SJCRH30 (cell line): ENCODE data around the gene RAPH1. TPM values are rescaled to one million over a fixed set of nuclear protein-coding genes. Genes with fewer than 3 reads are reported as not detected.

Source experiments
- DNase-seq, 2 experiments: peaks; one replicate each; pipeline ENCODE4 v3.0.0-alpha.2; 2015 to 2020
- H3K27ac ChIP-seq: fragments of 250-450 bp; sonication (Bioruptor Pico); 2 replicates; pipeline ENCODE4 v1.5.1; 2020; ENCODE audit warnings: mild to moderate bottlenecking, moderate library complexity
- H3K27me3 ChIP-seq: fragments of 250-450 bp; sonication (Bioruptor Pico); 2 replicates; pipeline ENCODE4 v1.5.1; 2020; ENCODE audit warnings: mild to moderate bottlenecking, moderate library complexity
- H3K36me3 ChIP-seq: fragments of 250-450 bp; sonication (Bioruptor Pico); 2 replicates; pipeline ENCODE4 v1.5.1; 2020; ENCODE audit warnings: mild to moderate bottlenecking, moderate library complexity
- H3K4me1 ChIP-seq: fragments of 250-450 bp; sonication (Bioruptor Pico); 2 replicates; pipeline ENCODE4 v1.5.1; 2020; ENCODE audit warnings: mild to moderate bottlenecking, moderate library complexity
- H3K4me3 ChIP-seq: fragments of 250-450 bp; sonication (Bioruptor Pico); 2 replicates; pipeline ENCODE4 v1.5.1; 2020; ENCODE audit warnings: mild to moderate bottlenecking, moderate library complexity
- H3K9me3 ChIP-seq: fragments of 250-450 bp; sonication (Bioruptor Pico); replicated peaks from 2 replicates; pipeline ENCODE4 v1.5.1; 2020; ENCODE audit warnings: mild to moderate bottlenecking, moderate library complexity
- total RNA-seq: library from RNA; depleted of rRNA; stranded (reverse); fragments of >200 nt; shearing (Covaris generic); gene quantifications from 2 replicates; pipeline ENCODE4 v1.2.3, GENCODE V29; 2014; rRNA removed

Gene RAPH1
- total RNA-seq, 1 experiment from 2014 or later, result 25.7 TPM

DNA sequence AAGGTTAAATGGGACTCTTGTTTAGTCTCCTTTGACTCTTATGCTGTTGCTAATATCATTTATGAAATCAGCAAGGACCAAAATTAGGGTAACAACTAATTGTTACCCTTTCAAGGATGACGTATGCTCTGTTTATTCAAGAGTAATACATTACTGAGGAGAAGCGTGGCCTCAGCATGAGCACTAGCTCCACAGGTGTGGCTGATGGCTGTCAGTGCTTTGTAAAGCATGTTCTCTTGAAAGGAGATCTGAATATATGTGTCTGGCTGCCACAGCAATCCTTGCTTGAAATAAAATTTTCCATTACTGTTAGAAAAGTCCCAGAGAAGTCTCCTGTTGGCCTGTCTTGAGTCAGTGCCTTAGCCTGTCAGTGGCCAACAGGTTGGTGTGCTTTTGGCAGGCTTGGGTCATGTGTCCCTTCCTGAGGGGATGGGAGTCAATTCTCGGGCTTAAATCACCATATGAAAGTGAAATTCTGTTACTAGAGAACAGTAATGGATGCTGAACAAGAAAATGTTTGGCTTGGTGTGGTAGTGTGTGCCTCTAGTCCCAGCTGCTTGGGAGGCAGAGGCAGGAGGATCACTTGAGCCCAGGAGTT, 174.2 kb downstream of the RAPH1 start:
- H3K4me1 ChIP-seq, result no peaks in the 10 kb centered on the region
- no peak overlapping the region for H3K4me3 ChIP-seq
- no peaks in the 10 kb centered on the region for H3K27me3 ChIP-seq
- peaks cover 3% of the 10 kb centered on the region for H3K36me3 ChIP-seq
- no peaks in the 10 kb centered on the region for H3K9me3 ChIP-seq
- no peak for DNase-seq
- H3K27ac ChIP-seq, result no peak overlapping the region

DNA sequence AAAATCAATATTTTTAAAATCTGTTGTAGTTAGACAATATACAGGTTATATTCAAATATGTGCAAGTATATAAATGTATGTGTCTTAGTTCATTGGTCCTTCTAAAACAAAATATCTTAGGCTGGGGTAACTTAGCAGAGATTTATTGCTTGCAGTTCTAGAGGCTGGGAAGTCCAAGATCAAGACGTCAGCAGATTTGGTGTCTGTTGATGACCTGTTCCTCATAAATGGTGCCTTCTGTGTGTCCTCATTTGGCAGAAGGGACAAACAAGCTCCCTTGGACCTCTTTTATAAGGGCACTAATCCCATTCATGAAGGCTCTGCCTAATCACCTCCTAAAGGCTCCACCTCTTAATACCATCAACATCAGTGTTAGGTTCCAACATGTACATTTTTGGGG, 175.7 kb downstream of the RAPH1 start:
- Histone ChIP-seq H3K36me3 (peaks cover 3% of the 10 kb centered on the region), H3K4me3 (no peak overlapping the region), H3K4me1 (no peaks in the 10 kb centered on the region), H3K27ac (no peak overlapping the region), H3K27me3 (no peaks in the 10 kb centered on the region), H3K9me3 (no peaks in the 10 kb centered on the region)
- DNase-seq, result no peak

GRCh38 chr2:203354966-203355365, 180.1 kb downstream of the RAPH1 start:
- Histone ChIP-seq H3K36me3 (peaks cover 6% of the 10 kb centered on the region), H3K4me1 (no peaks in the 10 kb centered on the region), H3K27ac (no peak overlapping the region), H3K4me3 (no peak overlapping the region), H3K27me3 (no peaks in the 10 kb centered on the region), H3K9me3 (no peaks in the 10 kb centered on the region)
- DNase-seq, result no peak

DNA sequence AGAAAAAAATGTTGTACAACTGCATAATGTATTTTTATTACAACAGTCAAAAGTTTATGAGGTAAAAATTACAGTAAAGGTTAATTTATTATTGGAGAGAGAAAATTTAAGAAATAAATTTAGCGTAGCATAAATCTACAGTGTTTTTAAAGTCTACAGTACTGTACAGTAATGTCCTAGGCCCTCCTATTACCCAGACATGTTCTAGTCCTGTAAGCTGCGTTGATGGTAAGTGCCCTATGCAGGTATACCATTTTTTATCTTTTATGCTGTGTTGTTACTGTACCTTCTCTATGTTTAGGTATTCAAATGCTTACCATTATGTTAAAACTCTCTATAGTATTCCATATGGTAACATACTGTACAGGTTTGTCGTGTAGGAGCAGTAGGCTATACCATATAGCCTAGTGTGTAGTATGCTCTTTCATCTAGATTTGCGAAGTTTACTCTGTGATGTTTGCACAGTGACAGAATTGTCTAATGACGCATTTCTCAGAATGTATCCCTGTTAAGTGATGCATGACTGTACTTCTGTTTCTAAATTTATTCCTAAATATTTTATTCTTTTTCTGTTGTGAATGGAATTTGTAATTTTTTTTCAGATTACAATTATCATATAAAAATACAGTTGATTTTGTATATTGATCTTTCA, 182.4 kb downstream of the RAPH1 start:
- H3K4me3 ChIP-seq, result no peak overlapping the region
- H3K36me3 ChIP-seq, result peaks cover 13% of the 10 kb centered on the region
- no peak for DNase-seq
- no peaks in the 10 kb centered on the region for H3K4me1 ChIP-seq
- no peaks in the 10 kb centered on the region for H3K27me3 ChIP-seq
- no peak overlapping the region for H3K27ac ChIP-seq
- H3K9me3 ChIP-seq, result no peaks in the 10 kb centered on the region

- Histone ChIP-seq H3K4me3 (no peak overlapping the region), H3K9me3 (no peaks in the 10 kb centered on the region)
- no peak for DNase-seq
Measured at GRCh38 chr2:203347375-203347774, 187.7 kb downstream of the RAPH1 start.

DNA sequence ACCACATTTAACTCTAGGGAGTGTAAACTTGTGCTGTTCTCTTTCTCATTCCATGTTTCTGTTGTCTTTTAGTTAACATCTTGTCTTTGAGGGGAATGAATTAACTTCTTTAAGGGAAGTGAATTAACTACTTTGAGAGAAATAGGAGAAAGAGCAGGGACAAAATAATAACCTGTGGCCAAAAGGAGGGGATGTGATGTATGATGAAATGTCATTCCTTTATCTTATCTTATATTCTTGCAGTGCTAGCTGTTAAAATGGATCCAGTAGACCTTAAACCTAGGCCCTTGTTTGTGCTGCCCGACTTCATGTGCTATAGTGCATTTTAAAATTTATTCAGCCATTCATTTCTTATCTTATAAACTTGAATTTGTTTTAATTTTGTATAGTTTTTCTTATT, 188.5 kb downstream of the RAPH1 start:
- DNase-seq, result no peak
- Histone ChIP-seq H3K4me1 (no peaks in the 10 kb centered on the region), H3K4me3 (no peak overlapping the region), H3K27me3 (no peaks in the 10 kb centered on the region), H3K27ac (no peak overlapping the region), H3K36me3 (peaks cover 25% of the 10 kb centered on the region), H3K9me3 (no peaks in the 10 kb centered on the region)

More at GRCh38 chr2:203347375-203347774, 187.7 kb downstream of the RAPH1 start:
- Histone ChIP-seq H3K27ac (no peak overlapping the region), H3K36me3 (peaks cover 25% of the 10 kb centered on the region), H3K4me1 (no peaks in the 10 kb centered on the region), H3K27me3 (no peaks in the 10 kb centered on the region)

- no peak for DNase-seq
- H3K36me3 ChIP-seq, result peaks cover 23% of the 10 kb centered on the region
- H3K4me3 ChIP-seq, result no peak overlapping the region
- no peaks in the 10 kb centered on the region for H3K9me3 ChIP-seq
- no peaks in the 10 kb centered on the region for H3K4me1 ChIP-seq
- no peak overlapping the region for H3K27ac ChIP-seq
- no peaks in the 10 kb centered on the region for H3K27me3 ChIP-seq
Measured at GRCh38 chr2:203344667-203345066, 190.4 kb downstream of the RAPH1 start.

Other genes starting within 250 kb of the RAPH1 start
- 85.7 and 95.0 TPM in 2 replicates for gene ABI2, start 206.9 kb downstream of the RAPH1 start, total RNA-seq
- gene CD28, start 171.3 kb upstream of the RAPH1 start, total RNA-seq, result 0.18 and 0.24 TPM in 2 replicates